ENCODE results near the gene LOXL4.

The LOXL4 gene

DNA sequence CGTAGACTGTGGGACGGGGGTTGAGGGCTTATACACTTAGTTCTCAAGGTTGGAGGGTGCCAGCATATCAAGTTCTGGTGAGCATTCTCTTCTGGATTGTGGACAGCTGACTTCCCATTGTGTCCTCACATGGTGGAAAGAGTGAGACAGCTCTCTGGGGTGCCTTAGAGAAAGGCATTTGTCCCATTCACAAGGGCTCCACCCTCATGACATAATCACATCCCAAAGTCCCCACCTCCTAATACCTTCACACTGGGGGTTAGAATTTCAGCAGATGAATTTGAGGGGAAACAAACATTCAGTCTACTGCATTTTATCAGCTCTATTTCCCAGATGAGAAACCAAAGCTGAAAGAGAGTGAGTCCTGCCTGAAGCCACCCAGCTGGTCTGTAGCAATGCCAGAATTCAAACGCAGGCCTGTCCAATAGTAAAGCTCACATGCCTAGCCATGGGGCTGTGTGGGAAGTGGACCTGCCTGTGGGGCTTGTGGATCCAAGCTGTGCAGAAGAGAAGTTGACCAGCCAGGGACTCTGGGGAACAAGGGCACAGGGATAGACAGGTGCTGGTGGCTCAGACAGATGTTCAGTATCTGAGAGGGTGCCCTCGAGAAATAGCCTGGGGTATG lies 34.9 kb upstream of the LOXL4 start:
- Mint-ChIP-seq H3K9me3 (ENCODE audit: low read depth) (no peaks in the 10 kb centered on the region), H3K27me3 (peaks cover 16% of the 10 kb centered on the region), H3K27ac (no peak overlapping the region)

DNA sequence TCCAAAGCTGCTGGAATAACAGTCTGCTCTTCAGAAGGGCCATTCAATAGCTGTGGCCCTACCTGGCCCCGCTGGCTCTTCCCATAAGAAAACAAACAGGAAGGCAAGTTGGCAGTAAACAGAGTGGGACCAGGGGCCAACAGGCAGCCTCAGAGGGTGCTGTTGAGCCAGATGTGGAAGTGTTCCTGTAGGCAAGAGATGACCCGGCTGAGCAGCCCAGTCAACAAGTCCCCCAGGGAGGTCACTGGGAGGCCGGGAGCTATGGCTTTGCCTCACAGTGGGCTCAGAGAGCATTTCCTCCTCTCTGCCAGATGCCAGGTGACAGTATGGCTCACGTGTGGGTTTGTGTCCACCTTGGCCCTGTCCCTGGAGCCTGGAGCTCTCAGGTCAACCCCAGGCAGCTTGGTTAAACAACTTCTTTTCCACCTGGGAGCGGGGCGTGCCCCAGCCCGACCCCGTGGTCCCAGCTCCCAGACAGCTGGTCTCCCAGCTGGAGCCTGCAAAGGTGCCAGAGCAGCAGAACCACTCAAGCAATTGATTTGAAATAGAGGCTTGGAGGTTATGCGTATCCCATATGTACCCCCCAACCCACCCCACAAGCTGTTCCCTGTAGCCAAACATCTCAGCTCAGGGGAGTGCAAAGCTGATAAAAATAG lies 33.8 kb upstream of the LOXL4 start:
- Mint-ChIP-seq H3K27me3 (peaks cover 16% of the 10 kb centered on the region), H3K4me3 (no peak overlapping the region), H3K27ac (no peak overlapping the region), H3K36me3 (no peaks in the 10 kb centered on the region), H3K4me1 (ENCODE audit: low read depth) (no peaks in the 10 kb centered on the region), H3K9me3 (ENCODE audit: low read depth) (no peaks in the 10 kb centered on the region)

More for the DNA sequence above, 34.9 kb upstream of the LOXL4 start:
- Mint-ChIP-seq H3K4me1 (ENCODE audit: low read depth) (no peaks in the 10 kb centered on the region), H3K36me3 (no peaks in the 10 kb centered on the region), H3K4me3 (no peak overlapping the region)

DNA sequence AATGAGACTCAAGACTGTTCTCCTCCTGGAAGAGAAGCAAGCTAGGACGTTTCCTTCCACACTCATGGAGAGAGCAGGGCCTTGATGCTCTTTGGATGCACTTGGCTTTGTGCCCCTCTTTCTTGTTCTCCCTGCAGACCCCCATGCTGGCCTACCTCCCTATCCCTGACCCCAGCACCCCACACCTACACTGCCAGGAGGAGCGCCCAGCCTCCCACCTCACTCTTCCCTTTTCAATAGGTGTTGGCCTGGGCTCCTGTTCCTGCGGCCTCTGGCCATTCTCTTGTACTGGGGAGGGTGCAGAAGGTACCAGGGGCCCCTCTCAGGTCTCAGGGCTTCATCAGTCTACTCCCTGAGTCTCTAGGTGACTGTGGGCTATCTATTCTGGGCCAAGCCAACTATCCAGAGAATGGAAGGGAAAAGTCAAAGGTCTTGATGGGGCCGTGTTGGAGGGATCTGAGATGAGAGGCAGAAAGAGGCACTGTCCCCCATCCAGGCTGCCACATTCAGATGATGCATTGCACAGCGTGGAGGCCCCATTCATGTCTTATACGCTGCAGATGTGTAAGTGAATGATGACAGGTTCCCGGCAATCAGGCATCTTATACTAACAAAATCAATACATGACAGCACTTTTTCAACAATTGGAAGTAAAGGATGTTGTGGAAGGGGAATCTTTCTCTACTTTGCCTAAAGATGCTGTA lies 32.7 kb upstream of the LOXL4 start:
- Mint-ChIP-seq H3K27ac (no peak overlapping the region), H3K27me3 (peaks cover 16% of the 10 kb centered on the region), H3K36me3 (no peaks in the 10 kb centered on the region)

DNA sequence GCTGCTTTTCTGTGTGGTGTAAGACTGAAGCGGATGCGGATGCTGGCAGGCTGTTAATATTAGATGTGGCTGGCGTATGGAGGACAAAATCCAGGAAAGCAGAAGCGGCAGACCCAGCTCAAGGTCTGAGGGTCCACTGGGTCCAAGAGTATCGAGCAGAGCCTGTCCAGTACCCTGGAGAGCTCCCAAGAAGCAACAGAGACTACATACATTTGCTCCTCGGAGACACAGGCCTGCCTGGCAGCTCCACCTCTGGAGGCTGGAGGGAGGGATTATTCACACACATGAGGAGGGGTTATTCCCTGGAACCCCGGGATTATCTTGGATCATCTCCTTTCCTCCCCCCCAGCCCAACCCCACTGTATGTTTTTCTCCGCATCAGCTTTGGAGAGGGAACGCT lies 31.3 kb upstream of the LOXL4 start:
- Mint-ChIP-seq H3K4me1 (ENCODE audit: low read depth) (no peaks in the 10 kb centered on the region), H3K27ac (no peak overlapping the region), H3K4me3 (no peak overlapping the region), H3K9me3 (ENCODE audit: low read depth) (no peaks in the 10 kb centered on the region), H3K27me3 (peaks cover 10% of the 10 kb centered on the region), H3K36me3 (no peaks in the 10 kb centered on the region)

More for the DNA sequence above, 32.7 kb upstream of the LOXL4 start:
- Mint-ChIP-seq H3K9me3 (ENCODE audit: low read depth) (no peaks in the 10 kb centered on the region), H3K4me1 (ENCODE audit: low read depth) (no peaks in the 10 kb centered on the region), H3K4me3 (no peak overlapping the region)

DNA sequence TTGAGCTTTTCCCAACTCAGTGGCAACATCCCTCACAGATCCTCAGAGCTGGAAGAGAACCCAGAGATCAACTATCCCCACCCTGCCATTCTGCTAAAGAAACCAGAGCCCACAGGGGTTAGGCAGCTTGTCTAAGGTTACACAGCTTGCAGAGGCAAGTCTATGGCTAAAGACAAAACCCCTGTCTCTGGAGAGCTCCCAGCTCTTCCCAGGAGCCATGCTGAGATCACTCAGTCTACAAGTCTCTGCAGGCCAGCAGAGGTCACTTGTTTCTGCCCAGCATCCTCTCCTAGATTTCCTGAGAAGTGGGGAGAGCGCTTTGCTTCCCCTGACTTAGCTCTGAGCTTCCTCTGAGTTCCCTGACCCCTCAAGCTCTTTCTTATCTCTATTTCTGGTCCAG lies 28.5 kb upstream of the LOXL4 start:
- Mint-ChIP-seq H3K27me3 (peaks cover 9% of the 10 kb centered on the region), H3K27ac (no peak overlapping the region), H3K36me3 (no peaks in the 10 kb centered on the region), H3K4me1 (ENCODE audit: low read depth) (no peaks in the 10 kb centered on the region), H3K4me3 (no peak overlapping the region), H3K9me3 (ENCODE audit: low read depth) (no peaks in the 10 kb centered on the region)

DNA sequence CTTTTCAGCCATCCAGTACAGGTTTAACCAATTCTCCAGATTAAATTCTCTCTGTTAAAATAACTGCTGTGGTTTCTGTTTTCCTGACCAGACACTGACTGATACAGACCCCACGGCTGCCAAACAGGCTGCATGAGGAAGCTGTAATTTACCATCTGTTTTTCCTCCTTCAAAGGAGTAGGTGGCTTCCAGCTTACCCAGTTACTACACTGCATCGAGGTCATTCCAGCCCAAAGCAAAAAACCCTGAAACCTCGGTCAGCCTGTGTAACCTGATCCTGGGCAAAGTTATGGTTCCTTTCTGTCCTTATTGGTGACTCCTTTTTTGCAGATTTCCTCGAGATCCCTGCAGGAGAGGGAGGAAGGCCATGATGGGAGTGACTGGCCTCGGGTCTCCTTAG lies 27.9 kb upstream of the LOXL4 start:
- H3K27ac Mint-ChIP-seq = no peak overlapping the region
- no peak overlapping the region for H3K4me3 Mint-ChIP-seq
- H3K9me3 Mint-ChIP-seq (ENCODE audit: low read depth) = no peaks in the 10 kb centered on the region
- H3K27me3 Mint-ChIP-seq = peaks cover 7% of the 10 kb centered on the region
- no peaks in the 10 kb centered on the region for H3K36me3 Mint-ChIP-seq
- H3K4me1 Mint-ChIP-seq (ENCODE audit: low read depth) = no peaks in the 10 kb centered on the region

DNA sequence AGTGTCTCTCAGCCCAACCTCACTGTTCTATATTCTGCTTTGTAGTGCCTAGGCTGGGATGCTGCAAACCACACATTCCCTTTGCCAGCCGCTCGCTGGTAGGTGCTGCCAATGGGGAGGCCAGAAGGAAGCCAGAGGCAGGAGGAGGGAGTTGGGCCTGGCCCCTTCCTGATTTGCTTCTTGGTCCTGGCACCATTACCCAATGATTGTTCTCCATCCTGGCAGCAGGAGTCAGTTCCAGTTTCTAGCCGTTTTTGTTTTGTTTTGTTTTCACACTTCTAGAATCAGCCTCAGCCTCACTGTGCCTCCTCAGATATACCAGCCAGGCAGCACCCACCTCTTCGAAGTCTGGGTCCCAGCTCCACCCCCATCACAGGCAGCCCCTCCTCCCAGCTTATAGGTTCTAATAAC lies 27.4 kb upstream of the LOXL4 start:
- Mint-ChIP-seq H3K36me3 (no peaks in the 10 kb centered on the region), H3K4me1 (ENCODE audit: low read depth) (no peaks in the 10 kb centered on the region), H3K4me3 (no peak overlapping the region), H3K27ac (no peak overlapping the region), H3K27me3 (peaks cover 7% of the 10 kb centered on the region), H3K9me3 (ENCODE audit: low read depth) (no peaks in the 10 kb centered on the region)

DNA sequence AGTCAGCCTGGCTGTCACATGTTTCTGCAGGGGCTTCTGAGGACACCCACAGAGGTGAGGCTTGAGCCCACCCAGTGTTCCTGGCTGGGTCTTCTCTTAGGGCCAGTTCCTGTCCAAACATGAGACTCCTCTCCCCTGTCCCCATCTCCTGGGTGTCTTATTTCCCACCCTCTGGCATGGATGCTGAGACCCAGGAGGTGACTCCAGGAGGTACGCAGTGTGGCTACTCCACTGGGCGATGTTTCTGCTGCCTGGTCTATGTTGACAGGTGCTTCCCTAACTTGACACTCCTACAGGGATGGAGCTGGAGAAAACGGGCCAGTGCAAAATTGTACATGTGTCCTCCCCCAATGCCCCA lies 26.3 kb upstream of the LOXL4 start:
- no peak overlapping the region for H3K4me3 Mint-ChIP-seq
- no peaks in the 10 kb centered on the region for H3K9me3 Mint-ChIP-seq (ENCODE audit: low read depth)

DNA sequence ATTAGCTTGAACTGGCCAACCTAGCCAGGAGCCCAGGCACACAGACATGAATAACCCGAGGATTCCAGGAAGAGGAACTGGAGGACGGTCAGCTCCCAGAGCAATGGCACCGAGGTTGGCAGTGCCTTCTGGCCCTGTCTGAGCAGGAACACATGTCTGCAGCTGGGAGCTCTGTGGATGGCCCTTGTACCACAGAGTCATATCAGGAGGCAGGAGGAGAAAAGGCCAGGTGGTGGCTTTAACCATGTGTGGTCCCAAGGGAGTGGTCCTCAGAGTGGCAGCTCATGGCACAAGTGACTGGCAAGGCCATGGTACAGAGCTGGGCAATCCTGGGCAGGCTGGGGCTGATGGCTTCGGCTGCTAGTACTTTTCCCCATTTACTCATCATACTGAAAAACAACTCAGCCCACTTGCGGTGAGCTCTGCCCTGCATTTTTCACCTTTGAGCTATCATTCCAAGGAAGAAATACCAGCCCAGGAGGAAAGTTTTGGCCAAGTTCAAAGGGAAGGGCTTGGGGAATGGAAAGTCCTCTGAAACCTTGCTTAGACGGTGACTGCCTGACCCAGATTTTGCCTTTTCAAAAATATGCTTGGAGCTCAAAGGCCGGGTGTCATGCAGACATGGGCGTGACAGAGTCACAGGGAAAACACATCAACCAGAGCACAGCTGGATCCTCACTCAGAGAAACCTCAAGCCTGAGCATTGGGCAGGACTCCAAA lies 25.7 kb upstream of the LOXL4 start:
- peaks cover 4% of the 10 kb centered on the region for H3K27me3 Mint-ChIP-seq
- H3K36me3 Mint-ChIP-seq = no peaks in the 10 kb centered on the region
- H3K4me1 Mint-ChIP-seq (ENCODE audit: low read depth) = no peaks in the 10 kb centered on the region
- no peak overlapping the region for H3K4me3 Mint-ChIP-seq
- H3K27ac Mint-ChIP-seq = no peak overlapping the region
- no peaks in the 10 kb centered on the region for H3K9me3 Mint-ChIP-seq (ENCODE audit: low read depth)

More for the DNA sequence above, 26.3 kb upstream of the LOXL4 start:
- no peaks in the 10 kb centered on the region for H3K4me1 Mint-ChIP-seq (ENCODE audit: low read depth)
- peaks cover 4% of the 10 kb centered on the region for H3K27me3 Mint-ChIP-seq
- no peak overlapping the region for H3K27ac Mint-ChIP-seq
- H3K36me3 Mint-ChIP-seq = no peaks in the 10 kb centered on the region

DNA sequence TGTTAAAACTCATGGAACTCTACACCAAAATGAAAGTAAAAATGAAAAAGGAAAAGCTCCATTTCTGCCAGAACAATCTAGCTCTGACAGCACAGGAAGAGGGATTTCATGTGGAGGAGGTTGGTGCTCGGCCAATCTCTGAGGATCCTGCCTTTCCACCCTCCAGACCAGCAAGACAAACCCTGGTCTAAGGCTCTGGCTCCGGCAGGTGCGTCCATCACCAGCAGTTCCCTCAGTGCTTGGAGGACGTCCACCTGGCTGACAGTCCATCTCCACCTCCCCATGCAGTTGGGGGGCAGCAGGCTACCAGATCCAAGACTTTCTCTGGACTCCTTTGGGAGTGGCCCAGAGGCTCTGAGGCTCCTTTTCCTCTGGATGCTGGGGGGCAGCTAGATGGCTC lies 25.0 kb upstream of the LOXL4 start:
- Mint-ChIP-seq H3K27me3 (peaks cover 4% of the 10 kb centered on the region), H3K4me3 (no peak overlapping the region), H3K9me3 (ENCODE audit: low read depth) (no peaks in the 10 kb centered on the region), H3K36me3 (no peaks in the 10 kb centered on the region), H3K4me1 (ENCODE audit: low read depth) (no peaks in the 10 kb centered on the region), H3K27ac (no peak overlapping the region)

DNA sequence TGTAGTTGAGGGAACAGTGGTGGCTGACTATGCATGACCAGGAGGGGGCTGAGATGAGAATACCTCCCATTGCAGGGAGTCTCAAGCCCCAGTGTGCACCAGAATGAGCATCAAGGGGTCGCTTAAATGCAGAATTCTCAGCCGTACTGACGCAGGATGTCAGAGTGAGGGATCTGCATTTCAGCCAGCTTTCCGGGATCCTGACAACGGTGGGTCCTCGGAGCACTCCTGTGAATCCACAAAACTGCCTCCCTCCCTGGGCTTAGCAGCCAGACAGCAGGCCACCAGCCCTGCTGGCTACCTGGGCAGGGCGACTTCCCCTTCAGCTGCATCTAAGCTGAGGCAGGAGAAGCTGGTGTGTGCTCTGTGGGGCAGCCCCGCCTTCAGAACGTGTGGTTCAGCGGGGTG lies 21.8 kb upstream of the LOXL4 start:
- Mint-ChIP-seq H3K27me3 (peaks cover 4% of the 10 kb centered on the region), H3K4me1 (ENCODE audit: low read depth) (no peaks in the 10 kb centered on the region), H3K36me3 (no peaks in the 10 kb centered on the region), H3K9me3 (ENCODE audit: low read depth) (no peaks in the 10 kb centered on the region), H3K27ac (no peak overlapping the region), H3K4me3 (no peak overlapping the region)

DNA sequence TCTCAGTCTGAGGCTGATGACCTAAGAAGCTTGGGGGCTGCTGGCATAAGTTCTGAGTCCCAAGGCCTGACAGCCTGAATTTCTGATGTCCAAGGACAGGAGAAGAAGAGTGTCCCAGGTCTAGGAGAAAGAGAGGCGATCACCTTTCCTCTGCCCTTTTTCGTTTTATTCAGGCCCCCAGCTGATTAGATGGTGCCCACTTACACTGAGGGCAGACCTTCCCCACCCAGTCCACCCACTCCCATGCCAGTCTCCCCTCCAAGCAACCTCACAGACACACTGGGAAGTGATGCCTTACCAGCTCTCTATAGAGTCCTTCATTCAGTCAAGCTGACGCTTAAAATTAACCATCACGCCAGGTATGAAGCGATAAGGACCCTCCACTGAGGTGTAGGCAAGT lies 19.3 kb upstream of the LOXL4 start:
- no peaks in the 10 kb centered on the region for H3K4me1 Mint-ChIP-seq (ENCODE audit: low read depth)
- peaks cover under 1% of the 10 kb centered on the region for H3K9me3 Mint-ChIP-seq (ENCODE audit: low read depth)
- peaks cover 9% of the 10 kb centered on the region for H3K27me3 Mint-ChIP-seq
- H3K36me3 Mint-ChIP-seq = no peaks in the 10 kb centered on the region
- no peak overlapping the region for H3K4me3 Mint-ChIP-seq
- no peak overlapping the region for H3K27ac Mint-ChIP-seq

DNA sequence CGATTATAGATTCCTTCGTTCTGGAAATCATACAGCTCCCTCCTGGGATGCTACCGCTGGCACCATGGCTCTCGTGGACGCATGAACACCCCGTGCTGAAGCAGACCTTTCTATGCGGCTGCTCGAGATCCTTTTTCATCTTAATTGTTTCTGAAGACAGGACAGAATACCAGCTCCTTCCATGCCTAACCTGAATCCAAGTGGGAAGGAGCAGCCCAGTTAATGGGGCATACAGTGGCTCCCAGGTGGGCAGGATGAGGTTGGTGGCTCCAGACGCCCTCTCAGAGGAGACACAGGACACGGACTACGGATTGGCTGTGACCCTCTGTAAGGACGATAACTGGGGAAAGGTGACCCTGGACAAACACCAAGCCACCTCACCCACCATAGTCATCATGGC lies 18.4 kb upstream of the LOXL4 start:
- no peaks in the 10 kb centered on the region for H3K4me1 Mint-ChIP-seq (ENCODE audit: low read depth)
- H3K4me3 Mint-ChIP-seq = no peak overlapping the region
- H3K27ac Mint-ChIP-seq = no peak overlapping the region
- H3K36me3 Mint-ChIP-seq = peaks cover 3% of the 10 kb centered on the region
- H3K9me3 Mint-ChIP-seq (ENCODE audit: low read depth) = peaks cover 8% of the 10 kb centered on the region
- peaks cover 11% of the 10 kb centered on the region for H3K27me3 Mint-ChIP-seq

DNA sequence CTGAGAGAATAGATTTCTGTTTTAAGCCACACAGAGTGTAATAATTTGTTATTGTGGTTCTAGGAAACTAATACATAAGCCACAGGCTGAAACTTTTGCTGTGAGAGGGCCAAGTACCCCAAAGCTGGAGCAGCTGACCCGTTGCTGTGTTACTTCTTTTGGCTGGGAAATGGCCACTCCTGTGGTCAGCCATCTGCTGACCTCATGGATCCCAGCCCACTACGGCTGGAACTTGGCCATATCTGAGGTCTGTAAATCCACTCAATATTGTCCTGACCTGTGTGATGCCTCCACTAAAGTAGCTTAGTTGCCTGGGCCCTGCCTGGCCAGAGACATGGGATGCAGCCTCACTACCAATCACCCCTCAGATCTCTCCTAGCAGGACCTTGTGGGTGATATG lies 17.4 kb upstream of the LOXL4 start:
- Mint-ChIP-seq H3K9me3 (ENCODE audit: low read depth) (peaks cover 11% of the 10 kb centered on the region), H3K4me1 (ENCODE audit: low read depth) (no peaks in the 10 kb centered on the region), H3K27me3 (peaks cover 10% of the 10 kb centered on the region), H3K4me3 (no peak overlapping the region), H3K36me3 (peaks cover 3% of the 10 kb centered on the region), H3K27ac (no peak overlapping the region)

DNA sequence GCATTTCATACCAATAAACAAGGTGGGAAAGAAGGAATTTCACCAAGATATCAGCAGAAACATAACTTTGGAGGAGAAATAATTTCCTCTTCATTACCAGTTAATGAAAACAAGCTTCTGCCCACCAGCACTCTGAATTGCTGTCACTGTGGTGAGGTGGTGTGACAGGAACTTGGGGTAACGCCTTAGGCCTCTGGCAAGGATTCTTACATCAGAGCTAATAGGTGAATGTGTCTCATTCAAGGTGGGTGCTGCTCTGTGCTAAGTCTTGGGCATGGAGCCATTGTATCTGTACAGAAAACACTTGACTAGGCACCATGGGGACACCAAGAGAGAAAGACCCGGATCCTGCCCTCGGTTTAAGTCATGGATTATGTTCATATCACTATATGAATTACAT lies 8.3 kb upstream of the LOXL4 start:
- no peak overlapping the region for H3K27ac Mint-ChIP-seq
- peaks cover 2% of the 10 kb centered on the region for H3K9me3 Mint-ChIP-seq (ENCODE audit: low read depth)
- H3K4me1 Mint-ChIP-seq (ENCODE audit: low read depth) = no peaks in the 10 kb centered on the region
- H3K36me3 Mint-ChIP-seq = no peaks in the 10 kb centered on the region
- H3K27me3 Mint-ChIP-seq = peaks cover 11% of the 10 kb centered on the region
- no peak overlapping the region for H3K4me3 Mint-ChIP-seq

Measured in activated naive CD8-positive, alpha-beta T cell (primary cell).